Measurements from ENCODE around the gene FNDC3B. TPM values are rescaled to one million over a fixed set of nuclear protein-coding genes. Genes with fewer than 3 reads are reported as not detected.

The FNDC3B gene
- total and polyA plus RNA-seq, 9 of the 15 experiments (the other 6 are each of a cell fraction or from before 2014, with no cell fraction given): 7.0 to 35.8 (median 16.2) TPM

GRCh38 chr3:172042136-172042662 lies 2.8 kb downstream of the FNDC3B start (continued):
- TF ChIP-seq CEBPZ (IDR thresholded peaks at IDR 0.05; ENCODE audit: borderline replicate concordance, low read depth, low read length) (no peak), ZFP91 (CRISPR knock-in tag; IDR thresholded peaks at IDR 0.05) (no peak), CTBP1 (IDR thresholded peaks at IDR 0.05; ENCODE audit: borderline replicate concordance) (no peak), ILF3 (IDR thresholded peaks at IDR 0.05; ENCODE audit: borderline replicate concordance) (no peak)
